ENCODE measurements around the gene DMBT1.

DMBT1 gene

GRCh38 chr10:122553341-122553740 lies 7.2 kb upstream of the DMBT1 start:
- no peak for TF ChIP-seq CTCF (IDR thresholded peaks at IDR 0.05; ENCODE audit: low read depth, low read length, missing control alignments)
- no peak for DNase-seq (ENCODE audit: low read depth)
- H3K4me3 ChIP-seq (ENCODE audit: low read depth, low read length) = no peak overlapping the region

- DNase-seq (ENCODE audit: low read depth) = no peak
- no peak for TF ChIP-seq CTCF (IDR thresholded peaks at IDR 0.05; ENCODE audit: low read depth, low read length, missing control alignments)
Measured at GRCh38 chr10:122554131-122555036, 6.2 kb upstream of the DMBT1 start.

GRCh38 chr10:122555442-122555841 lies 5.1 kb upstream of the DMBT1 start:
- no peak for DNase-seq (ENCODE audit: low read depth)
- H3K4me3 ChIP-seq (ENCODE audit: low read depth, low read length) = no peak overlapping the region
- no peak for TF ChIP-seq CTCF (IDR thresholded peaks at IDR 0.05; ENCODE audit: low read depth, low read length, missing control alignments)

More at GRCh38 chr10:122554131-122555036, 6.2 kb upstream of the DMBT1 start:
- no peak overlapping the region for H3K4me3 ChIP-seq (ENCODE audit: low read depth, low read length)

- no peak for DNase-seq (ENCODE audit: low read depth)
- H3K4me3 ChIP-seq (ENCODE audit: low read depth, low read length) = no peak overlapping the region
- TF ChIP-seq CTCF (IDR thresholded peaks at IDR 0.05; ENCODE audit: low read depth, low read length, missing control alignments) = no peak
Measured at GRCh38 chr10:122557516-122557915, 3.0 kb upstream of the DMBT1 start.

GRCh38 chr10:122558452-122558851 lies 2.1 kb upstream of the DMBT1 start:
- H3K4me3 ChIP-seq (ENCODE audit: low read depth, low read length) = no peak overlapping the region

GRCh38 chr10:122559228-122559627 lies 1.3 kb upstream of the DMBT1 start:
- TF ChIP-seq CTCF (IDR thresholded peaks at IDR 0.05; ENCODE audit: low read depth, low read length, missing control alignments) = no peak
- no peak for DNase-seq (ENCODE audit: low read depth)
- H3K4me3 ChIP-seq (ENCODE audit: low read depth, low read length) = no peak overlapping the region

More at GRCh38 chr10:122558452-122558851, 2.1 kb upstream of the DMBT1 start:
- no peak for DNase-seq (ENCODE audit: low read depth)
- TF ChIP-seq CTCF (IDR thresholded peaks at IDR 0.05; ENCODE audit: low read depth, low read length, missing control alignments) = no peak

GRCh38 chr10:122561212-122561611 lies 658 bp downstream of the DMBT1 start:
- no peak for TF ChIP-seq CTCF (IDR thresholded peaks at IDR 0.05; ENCODE audit: low read depth, low read length, missing control alignments)
- no peak for DNase-seq (ENCODE audit: low read depth)
- no peak overlapping the region for H3K4me3 ChIP-seq (ENCODE audit: low read depth, low read length)
